NCI-H510A (cell line): ENCODE measurements around the gene GSG1L2.

ENCODE experiments used
- DNase-seq: peaks from one replicate; lab custom pipeline; 2025; lab: John Stamatoyannopoulos, UW

Gene GSG1L2

DNA sequence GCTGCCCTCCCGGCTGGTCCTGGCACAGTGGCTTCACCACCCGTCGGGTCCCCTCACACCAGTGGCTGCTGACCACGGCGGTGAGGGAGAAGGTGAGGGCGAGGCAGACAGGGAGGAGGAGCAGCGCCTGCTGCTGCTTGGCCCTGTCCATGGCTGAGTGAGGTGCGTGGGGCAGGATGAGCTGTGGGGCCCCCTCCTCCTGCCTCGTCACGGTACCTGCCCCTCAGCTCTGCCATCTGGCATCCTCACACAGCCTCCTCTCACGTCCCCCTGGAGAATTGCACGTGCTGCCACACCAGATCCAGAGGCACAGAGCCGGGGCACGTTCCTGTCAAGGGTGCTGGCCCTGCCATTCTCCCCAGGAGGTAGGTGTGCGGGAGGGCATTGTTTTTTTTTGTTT, at the start of gene GSG1L2:
GSG1L2 (minus strand) TSS at position 159 of the 400 bp plus-strand sequence; CDS start at position 151, 8 bp downstream.
- no peak for DNase-seq

GRCh38 chr17:9868552-9868951, 46.7 kb upstream of the GSG1L2 start:
- DNase-seq = no peak

DNA sequence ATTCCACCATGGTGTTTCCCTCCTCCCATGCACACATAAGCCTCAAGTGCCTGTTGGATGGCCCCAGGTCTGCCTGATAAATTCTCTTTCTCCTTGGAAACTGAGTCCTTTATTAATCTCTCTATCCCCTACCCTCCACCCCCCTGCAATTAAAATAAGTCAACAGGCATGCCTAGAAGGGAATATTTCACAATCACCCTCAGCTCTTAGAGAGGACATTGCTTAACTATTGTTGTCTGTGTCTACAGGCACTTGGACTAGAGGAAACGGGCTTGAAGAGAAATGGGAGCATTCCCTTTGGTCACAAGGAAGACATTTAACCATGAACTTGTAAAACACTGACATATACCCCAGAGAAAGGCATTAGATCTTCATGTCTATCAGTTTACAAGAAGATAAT, 43.7 kb upstream of the GSG1L2 start:
- no peak for DNase-seq

GRCh38 chr17:9862949-9863348, 41.1 kb upstream of the GSG1L2 start:
- DNase-seq = no peak

GRCh38 chr17:9862220-9862619, 40.3 kb upstream of the GSG1L2 start:
- no peak for DNase-seq

DNA sequence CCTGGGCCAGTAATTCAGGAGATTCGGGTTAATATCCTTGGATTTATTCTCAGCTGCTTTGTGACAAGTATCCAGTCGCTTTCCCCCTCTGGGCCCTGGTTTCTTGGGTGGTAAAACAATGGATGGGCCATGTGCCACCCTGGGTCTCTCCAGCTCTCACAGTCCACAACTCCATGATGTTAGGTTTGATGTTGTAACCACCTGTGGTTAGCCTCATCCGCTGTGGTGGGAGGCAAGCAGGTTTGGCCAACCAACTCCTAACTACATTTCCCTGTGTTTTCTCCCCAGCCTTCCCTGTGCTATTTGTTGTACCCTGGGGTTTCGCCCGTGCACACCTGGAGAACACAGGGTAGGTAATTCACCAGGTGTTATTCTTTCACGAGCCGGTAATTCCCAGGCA, 39.0 kb upstream of the GSG1L2 start:
- no peak for DNase-seq

GRCh38 chr17:9859781-9860180, 37.9 kb upstream of the GSG1L2 start:
- no peak for DNase-seq

- DNase-seq = no peak
Observed at GRCh38 chr17:9855036-9855435, 33.2 kb upstream of the GSG1L2 start.

DNA sequence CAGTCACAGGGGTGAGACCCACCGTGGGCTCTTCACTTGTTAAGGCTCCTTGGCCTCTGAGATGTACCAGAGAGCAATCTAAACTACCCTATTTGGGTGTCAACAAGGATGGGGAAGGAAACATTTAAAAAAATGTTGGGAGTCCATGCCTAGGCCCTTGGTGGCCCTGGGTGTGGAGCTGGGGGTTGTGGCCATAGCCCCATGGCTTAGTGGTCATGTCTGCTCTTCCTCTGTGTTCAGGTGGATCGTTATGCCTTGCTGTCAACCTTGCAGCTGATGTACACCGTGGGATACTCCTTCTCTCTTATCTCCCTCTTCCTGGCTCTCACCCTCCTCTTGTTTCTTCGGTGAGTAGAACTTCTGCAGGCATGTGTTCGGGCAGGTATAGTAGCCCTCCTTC, 32.4 kb upstream of the GSG1L2 start:
- no peak for DNase-seq

DNA sequence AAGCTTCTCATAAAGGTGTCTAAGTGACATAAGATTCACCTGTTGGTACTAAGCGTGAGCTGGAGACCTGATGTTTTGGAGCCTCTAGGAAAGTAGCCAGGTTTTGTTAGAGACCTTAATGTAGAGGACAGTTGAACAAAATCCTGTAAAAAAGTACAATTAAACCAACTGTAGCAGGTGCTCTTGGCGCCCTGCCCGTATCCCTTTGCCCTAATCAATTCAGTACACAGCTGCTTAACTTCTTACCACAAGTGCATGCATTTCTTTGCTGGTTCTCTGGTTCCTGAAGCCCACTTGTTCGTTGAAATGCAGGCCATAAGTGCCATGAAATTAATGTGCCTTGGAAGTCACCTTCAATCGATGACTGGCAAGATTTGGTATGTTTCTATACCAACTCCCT, 28.3 kb upstream of the GSG1L2 start:
- no peak for DNase-seq

GRCh38 chr17:9845306-9845705, 23.4 kb upstream of the GSG1L2 start:
- no peak for DNase-seq

DNA sequence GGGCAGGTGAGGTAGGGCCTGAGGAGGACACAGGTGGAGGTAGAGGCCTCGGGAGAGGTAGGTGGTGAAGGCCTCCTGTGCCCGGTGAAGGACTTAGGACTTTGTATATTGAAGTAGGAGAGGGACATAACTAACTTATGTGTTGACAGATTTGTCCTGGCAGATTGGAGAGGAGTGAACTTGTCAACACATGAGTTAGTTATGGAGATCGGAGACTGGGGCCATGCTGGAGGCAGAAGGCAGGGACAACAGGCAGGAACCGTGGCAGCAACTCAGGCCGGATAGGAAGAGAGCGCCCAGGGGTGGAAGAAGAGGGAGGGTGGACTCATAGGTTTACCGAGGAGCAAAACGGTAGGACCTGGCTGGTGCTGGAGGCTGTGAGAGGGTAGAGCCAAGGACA, 22.3 kb upstream of the GSG1L2 start:
- DNase-seq = no peak

DNA sequence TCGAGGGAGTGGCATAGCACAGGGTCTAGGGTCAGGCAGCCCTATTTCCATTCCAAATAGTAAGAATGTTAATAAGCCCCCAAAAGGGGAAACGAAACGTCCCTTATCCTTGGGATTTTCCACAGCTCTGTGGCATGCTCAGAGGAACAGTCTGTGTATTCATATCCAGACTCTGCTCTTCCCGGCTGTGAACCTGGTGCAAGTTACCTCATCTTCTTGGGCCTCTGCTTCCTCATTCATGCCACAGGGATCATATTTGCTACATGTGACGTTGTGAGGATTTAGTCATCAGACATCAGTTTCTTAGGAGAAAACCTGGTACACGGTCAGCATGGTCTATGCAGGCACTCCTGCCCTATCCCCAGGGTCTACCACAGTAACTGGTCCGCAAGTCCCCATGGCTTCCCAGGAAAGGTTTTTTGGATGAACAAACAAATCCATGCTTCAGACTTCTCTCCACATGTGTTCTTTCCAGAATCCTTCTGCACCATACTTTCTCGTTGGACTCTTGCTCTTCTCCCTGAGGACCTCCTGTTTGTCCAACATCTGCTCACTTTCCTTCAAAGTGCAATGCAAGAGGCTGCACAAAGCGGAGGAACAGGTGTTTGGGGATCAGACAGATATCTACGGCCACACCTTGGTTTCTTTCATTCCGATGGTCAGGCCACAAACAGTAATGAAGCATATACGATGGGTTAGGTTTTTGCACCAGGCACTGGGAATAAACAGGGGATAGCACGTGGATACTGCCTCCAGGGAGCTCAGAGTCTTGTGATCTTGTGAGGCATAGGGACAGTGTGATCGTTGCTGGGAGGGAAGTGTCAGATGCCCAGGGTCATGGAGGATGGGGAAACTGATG, 21.5 kb upstream of the GSG1L2 start:
- DNase-seq = no peak

DNA sequence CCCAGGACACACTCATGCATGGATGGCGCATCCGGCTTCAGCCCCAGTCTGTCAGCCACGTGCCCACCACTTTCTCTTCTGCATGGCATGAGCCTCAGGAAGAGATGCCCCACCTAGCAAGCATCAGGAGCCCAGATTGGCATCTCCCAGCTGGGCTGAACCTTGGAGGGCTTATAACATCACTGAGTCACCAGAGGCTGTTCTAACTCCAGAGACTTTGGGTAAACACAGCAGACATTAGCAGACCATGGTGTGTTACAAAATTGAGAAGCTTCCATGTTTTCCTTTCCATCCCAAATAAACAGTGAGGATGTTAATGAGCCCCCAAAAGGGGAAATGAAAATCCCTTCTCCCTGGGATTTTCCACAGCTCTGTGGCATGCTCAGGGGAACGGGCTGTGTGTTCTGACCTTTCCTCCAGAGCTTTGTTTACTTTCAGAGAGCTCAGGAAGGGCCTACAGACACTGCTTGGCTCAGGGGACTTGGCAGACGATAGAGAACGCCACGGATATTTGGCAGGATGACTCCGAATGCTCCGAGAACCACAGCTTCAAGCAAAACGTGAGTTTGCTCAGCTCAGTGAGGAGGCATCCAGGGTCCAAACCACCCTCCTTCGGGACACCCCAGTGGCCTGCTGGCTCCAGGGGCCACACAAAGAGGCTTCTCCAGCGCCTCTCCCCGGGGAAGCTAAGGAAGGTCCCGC, 20.3 kb upstream of the GSG1L2 start:
- DNase-seq = no peak

GRCh38 chr17:9839433-9839832, 17.6 kb upstream of the GSG1L2 start:
- DNase-seq = no peak

DNA sequence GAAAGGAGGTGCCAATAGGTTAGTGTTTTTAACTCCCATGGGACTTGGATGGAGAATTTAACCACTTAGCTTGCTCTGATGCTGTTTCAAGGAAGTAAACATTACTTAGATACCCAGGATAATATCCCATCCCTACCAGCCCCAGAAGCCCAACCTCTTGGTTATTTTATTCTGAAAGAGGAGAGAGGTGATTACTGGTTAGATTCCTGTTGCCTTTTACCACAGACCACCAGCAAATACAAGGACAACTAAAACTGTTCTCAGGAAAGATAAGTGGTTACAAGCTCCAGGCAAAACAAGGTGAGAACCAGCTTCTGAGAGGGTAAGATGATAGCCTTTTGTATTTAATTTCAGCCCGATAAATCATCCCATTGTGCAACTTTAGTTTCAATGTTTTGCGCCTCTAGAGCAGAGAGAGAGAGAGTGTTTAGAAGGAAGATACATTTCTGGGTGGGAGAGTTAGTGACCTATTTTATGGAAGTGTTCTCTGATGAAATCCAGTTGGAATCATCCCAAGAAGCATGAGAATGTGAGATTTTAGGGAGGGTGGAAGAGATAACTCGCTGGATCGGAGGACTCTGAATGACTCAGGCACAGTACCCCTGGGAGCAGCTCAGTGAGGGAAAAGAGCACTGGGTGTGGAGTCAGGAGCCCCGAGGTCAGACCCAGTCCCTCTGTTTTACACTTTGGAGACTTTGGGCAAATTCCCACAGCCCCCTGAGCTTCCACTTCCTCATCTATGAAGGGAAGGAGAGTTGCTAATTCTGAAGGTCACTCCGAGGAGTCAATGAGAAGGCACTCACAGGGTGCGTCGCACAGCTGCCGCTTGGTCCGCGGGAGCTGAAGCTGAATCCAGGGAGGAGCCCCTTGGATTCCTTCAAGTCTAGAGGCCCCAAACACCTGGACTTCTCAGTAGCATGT, 15.9 kb upstream of the GSG1L2 start:
- DNase-seq = no peak

DNA sequence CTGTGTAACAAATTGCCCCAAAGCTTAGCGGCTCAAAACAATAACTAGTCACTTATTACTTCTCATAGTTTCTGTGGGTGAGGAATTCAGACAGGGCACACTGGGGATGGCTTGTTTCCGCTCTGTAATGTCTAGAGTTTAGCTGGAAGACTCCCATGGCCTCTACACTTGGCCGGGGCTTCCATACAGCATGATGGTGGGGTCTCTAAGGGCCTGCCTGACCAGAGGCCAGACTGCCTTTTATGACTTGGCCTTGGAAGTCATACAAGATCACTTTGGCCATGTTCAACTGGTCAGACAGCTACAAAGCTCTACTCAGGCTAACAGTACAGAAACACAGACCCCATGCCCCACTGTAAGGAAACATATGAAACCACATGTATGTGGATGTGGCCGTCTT, 12.0 kb upstream of the GSG1L2 start:
- DNase-seq = no peak

DNA sequence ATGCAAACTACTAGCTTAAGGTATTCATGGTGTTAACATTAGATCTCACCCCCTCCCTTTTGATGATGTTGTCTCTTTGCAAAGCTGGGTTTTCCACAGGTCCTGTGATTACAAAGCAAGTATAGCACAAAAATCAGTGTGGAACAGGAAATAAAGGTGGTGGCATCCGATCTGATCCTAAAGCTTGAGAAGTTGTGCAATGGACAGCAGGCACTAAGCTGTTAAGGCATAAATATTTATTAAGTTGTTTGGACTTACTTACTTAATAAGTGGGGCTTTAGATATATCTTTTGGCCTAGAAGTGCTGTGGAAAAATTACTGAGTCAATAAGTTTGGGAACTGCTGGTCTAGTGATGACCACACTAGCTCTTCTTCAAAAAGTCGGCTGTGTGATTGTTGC, 8.8 kb upstream of the GSG1L2 start:
- DNase-seq = no peak

DNA sequence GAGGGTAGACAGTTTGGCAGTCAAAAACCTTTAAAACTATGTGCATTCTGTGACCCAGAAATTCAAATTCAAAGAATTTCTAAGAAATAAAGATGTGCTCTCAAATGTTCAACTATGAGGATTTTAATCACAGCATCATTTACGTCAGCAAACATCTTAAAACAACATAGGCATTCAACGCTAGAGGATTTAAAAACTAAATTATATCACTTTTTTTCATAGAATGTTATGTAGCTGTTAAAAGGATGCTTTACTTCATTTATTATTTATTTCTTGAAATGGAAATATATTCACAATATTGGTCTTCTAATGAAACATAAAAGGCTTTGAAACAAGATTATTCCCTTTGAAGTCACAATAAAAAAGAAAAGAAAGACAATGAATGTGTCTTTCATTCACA, 7.5 kb upstream of the GSG1L2 start:
- no peak for DNase-seq

- no peak for DNase-seq
Observed at GRCh38 chr17:9828296-9829295, 6.7 kb upstream of the GSG1L2 start.

GRCh38 chr17:9825641-9826150, 3.8 kb upstream of the GSG1L2 start, which contains the start of gene GLP2R:
GLP2R (plus strand) TSS chr17:9825924; CDS start chr17:9826064, 140 bp downstream.
- DNase-seq = no peak
